Fibroblast of skin of scalp (primary cell): Measurements from ENCODE around the gene SNAP29.
"Not testable (repeated sequence)": the region's sequence is repeated elsewhere in the genome, so short reads cannot be mapped to it uniquely, and the experiment has no call there.

Experiments
- DNase-seq: peaks from one replicate; pipeline ENCODE4 v3.0.0-alpha.2; 2013

The SNAP29 gene

DNA sequence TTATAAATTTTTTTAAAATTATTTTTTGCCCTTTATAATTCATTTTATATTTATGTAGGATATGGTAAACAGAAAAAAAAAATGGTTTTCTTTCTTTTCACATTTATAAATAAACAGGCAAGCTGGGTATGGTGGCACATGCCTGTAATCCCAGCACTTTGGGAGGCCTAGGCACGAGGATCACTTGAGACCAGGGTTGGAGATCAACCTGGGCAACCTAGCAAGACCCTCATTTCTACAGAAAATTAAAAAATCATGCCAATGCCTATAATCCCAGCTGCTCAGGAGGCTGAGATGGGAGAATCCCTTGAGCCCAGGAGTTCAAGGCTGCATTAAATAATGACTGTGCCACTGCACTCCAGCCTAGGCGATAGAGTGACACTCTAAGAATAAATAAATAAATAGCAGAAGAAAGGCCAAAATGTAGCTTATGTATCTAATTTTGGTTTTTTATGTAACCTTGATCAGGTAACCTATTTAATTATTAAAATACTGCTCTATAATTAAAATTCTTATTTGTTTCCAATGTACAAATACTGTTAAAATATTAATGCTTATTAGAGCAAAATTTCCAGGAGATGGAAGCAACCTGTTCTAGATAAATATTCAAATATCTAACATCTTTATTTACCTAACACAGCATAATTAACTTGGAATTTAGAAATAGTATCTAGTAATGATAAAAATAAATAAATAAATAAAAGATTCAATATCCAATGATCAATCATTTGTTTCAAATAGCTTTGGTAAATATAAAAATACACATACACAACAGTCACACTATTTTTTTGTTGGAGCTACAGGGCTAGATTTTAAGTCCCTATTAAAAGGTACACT is 21.6 kb upstream of the SNAP29 start:
- DNase-seq = no peak

DNA sequence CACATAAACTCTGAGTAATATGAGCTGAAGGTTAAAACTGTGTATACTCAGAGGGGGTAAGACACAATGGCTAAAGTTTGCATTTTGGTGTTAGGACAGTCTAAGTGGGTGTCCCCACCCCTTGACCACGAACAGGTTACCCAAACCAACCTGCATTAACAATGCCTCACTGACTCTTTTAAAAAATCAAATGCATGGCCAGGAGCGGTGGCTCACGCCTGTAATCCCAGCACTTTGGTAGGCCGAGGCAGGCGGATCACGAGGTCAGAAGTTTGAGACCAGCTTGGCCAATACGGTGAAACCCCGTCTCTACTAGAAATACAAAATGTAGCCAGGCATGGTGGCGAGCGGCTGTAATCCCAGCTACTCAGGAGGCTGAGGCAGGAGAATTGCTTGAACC is 19.5 kb upstream of the SNAP29 start:
- not testable (repeated sequence) for DNase-seq

DNA sequence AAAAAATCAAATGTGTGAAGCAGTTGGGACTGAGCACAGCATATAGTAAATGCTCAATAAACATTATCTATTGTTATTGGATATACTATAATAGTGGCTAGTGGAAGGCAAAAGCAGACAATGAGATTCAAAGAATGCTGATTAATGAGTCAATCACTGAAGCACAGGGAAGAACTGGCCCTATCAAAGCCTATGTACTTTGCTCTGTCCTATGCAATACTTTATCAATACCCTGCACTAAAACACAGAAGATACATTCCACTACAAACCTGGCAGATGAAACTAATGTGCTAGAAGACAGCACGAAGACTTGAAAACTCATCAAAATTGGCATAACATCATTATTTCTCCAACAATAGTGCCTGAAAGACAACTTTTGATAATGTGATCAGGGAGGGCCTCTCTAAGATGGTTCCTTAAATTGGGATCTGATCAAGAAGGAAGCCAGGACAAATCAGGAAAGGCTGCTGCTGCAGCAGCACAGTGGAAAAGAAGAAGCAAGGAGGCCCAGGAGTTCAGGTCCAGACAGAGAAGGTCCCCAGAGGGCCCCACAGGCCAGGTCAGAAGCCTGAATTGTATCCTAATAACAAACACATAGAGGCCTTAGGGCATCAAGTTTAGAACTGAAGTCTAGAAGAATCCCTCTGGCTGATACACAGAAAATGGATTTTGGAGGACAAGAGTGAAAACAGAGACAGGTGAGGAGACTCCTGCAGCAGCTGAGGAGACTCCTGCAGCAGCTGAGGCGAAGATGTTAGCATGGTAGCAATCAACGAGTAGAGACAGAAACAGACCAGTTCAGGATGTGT is 18.8 kb upstream of the SNAP29 start:
- DNase-seq = no peak

- DNase-seq = no peak
These were observed 18.0 kb upstream of the SNAP29 start for GRCh38 chr22:20840646-20841371.

DNA sequence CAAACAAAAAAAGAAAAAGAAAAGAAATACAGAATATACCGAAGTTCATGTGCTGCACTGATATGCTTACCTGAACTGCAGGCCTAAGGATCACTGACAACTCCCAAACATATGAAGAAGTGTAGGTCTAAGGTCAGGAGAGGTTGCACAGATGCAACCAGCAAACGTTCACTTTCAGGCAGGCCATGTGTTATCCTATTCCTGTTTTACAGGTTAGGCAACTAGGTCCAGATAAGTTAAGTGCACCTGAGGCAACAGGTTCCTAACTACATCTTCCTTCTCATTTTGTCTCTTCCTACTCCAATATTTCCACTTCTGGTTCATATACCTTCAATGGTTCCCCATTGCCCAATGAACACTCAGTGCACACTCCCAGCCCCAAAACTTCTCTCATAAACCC is 15.3 kb upstream of the SNAP29 start:
- DNase-seq = no peak

GRCh38 chr22:20844055-20845037 is 14.5 kb upstream of the SNAP29 start:
- DNase-seq = no peak

DNA sequence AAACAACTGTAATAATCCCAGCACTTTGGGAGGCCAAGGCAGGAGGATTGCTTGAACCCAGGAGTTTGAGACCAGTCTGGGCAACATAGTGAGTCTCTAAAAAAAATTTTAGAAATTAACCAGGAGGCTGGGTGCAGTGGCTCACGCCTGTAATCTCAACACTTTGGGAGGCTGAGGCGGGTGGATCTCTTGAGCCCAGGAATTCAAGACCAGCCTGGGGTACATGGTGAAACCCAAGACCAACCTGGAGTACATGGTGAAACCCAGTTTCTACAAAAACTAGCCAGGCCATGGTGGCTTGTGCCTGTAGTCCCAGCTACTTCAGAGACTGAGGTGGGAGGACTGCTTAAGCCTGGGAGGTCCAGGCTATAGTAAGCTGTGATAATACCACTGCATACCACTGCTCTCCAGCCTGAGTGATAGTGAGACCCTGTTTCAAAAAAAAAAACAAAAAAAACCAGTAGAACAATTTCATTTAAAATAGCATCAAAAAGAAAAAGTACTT is 11.4 kb upstream of the SNAP29 start:
- DNase-seq = no peak

- DNase-seq = no peak
These were observed 6.7 kb upstream of the SNAP29 start for GRCh38 chr22:20852076-20852475.

DNA sequence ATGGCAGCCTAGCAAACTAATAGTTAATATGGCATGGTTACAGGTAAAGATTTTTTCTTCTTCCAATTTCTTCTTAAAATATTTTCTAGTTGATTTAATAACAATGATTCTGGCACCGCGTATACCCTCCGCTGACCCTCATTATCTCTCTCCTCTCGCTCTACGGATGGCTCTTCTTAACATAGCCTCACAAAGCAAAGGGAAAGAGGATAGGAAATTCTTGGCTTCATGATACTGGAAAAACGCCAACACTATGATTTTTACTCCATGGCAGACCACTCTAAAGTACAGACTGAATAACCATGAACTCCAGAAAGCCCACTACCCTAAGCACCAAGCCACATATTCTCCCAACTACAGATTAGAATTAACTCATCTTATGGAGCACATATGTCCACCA is 6.3 kb upstream of the SNAP29 start:
- DNase-seq = no peak

- DNase-seq = no peak
These were observed 5.6 kb upstream of the SNAP29 start for GRCh38 chr22:20853236-20853660.

DNA sequence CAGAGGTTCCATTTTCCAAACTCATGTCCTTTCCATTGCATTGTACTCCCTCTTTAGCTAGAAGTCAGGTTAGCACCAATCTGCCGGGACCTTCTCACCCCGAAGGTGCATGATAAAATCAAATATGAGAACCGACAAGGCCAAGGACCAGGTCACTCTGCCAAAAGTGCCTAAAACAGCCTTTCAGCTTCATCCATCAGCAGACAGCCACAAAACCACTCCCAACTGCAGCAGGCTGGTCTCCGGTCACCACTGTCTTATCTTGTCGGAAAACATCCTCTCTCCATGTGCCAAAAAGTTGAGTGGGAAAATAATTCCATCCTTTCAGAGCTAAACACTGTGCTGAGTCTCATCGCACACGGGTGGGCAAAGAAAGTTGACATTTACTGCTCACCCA is 1.6 kb upstream of the SNAP29 start:
- no peak for DNase-seq

- peak; percentile 89 for DNase-seq
These were observed 781 bp upstream of the SNAP29 start for GRCh38 chr22:20857838-20858614.

DNA sequence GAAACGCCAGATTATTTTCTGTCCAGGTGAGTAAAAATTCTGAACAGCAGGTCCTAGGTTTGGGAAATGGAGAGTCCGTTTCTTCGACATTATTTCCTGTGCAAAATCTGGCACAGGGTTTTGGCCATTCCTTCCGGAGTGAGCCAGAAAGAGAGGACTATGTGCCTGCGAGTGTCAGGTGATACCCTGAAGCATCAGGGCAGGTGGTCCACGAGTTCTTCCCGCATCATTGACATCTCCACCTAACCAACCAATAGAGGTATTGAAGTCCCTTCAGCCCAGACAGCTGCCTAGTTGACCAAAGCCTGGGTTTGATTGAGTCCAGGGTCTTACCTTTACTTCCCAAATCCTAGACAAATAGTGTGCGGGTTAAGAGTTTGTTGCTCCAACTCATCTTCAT is 808 bp downstream of the SNAP29 start:
- no peak for DNase-seq

DNA sequence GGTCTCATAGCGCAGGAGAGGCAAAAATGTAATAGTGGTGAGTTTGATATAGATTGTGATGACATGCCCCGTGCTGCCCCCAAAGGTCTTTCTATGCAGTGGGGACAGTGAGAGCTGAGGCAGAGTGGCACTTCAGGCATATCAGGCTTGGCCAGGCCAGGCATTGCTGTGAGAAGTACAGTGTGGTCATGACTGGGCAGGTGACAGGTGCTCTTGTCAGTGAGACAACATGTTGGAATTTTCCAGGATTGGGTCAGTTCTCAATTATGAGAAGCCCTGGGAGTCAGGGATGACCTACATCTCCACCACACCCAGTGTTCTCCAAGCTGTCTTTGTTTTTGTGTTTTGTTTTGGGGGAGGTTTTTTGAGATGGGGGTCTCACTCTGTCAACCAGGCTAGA is 3.7 kb downstream of the SNAP29 start:
- no peak for DNase-seq

- DNase-seq = no peak
These were observed 4.6 kb downstream of the SNAP29 start for GRCh38 chr22:20863366-20863765.

DNA sequence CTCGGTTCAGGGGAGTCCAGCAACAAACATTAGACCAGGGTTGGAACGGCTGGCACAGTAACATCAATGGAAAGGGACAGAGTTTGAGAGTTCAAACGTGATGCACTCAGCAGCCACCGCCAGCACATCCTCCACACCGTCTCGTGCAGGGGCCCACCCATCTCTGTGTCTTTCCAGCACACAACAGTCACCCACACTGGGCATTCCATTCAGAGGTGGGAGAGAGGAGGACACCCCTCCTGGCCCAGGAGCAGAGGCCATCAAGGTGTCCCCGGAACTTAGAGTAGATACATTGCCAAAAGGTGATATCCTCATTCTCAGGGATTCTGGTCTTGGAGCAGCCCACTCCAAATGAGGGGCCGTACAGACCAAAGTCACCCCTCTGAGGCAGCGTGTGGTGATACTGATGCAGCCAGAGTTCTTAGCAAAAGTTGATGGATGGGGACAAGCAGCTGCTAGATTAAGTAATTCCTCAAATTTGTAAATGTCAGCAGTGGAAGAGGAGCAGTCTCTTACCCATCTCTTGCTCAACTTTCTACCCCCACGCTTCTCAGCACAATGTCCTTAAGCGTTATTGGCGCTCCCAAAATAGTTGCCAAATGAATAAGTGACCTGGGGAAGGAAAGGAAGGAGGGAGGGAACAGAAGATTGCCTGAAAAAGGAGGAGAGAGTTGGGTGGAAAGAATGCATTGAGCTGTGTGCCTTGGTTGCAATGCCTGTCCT is 5.5 kb downstream of the SNAP29 start:
- DNase-seq = no peak

DNA sequence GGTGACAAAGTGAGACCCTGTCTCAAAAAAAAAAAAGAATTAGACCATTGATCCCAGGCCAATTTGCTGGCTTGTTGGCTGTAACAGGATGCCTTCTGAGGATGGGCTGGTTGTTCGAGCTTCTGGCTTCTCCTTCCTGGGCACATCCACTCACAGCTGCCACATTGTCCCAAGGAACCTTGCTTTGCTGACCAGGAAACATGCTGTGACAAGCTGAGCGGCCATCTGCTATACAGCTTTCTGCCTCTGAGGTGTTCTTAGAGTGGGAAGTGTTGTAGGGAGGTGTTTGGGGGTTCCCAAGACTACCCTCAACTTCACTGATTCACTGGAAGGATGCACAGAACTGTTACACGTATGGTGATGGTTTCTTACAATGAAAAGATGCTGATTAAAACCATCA is 6.5 kb downstream of the SNAP29 start:
- DNase-seq = no peak

DNA sequence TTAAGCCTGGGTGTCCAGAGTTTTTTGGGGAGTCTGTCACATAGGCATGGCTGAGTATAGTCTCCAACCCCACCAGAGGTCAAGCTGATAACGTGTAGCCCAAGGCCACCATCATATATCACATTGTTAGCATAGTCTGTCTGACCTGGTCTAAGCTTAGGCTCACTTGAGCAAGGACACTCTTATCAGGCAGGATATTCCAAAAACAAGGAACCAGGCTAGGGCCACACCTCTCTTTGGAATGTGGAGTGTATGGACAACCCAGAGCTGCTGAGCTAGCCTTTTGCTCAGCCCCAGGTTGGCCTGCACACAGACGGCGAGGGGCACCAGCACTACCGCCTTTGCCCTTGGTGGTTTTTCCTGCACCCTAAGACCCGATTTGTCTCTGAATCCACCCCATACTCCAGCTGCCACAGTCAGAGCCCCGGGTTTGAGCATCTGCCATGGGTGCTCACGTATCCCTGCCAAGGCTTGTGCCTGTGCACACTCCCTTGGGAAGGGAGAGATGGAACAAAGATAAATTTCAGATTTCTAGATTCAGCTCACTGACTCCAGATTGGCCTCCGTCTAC is 7.2 kb downstream of the SNAP29 start:
- no peak for DNase-seq

GRCh38 chr22:20866736-20867135 is 7.9 kb downstream of the SNAP29 start:
- DNase-seq = no peak
